ENCODE results near the gene APOH.

Gene APOH, protein sequence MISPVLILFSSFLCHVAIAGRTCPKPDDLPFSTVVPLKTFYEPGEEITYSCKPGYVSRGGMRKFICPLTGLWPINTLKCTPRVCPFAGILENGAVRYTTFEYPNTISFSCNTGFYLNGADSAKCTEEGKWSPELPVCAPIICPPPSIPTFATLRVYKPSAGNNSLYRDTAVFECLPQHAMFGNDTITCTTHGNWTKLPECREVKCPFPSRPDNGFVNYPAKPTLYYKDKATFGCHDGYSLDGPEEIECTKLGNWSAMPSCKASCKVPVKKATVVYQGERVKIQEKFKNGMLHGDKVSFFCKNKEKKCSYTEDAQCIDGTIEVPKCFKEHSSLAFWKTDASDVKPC

DNA sequence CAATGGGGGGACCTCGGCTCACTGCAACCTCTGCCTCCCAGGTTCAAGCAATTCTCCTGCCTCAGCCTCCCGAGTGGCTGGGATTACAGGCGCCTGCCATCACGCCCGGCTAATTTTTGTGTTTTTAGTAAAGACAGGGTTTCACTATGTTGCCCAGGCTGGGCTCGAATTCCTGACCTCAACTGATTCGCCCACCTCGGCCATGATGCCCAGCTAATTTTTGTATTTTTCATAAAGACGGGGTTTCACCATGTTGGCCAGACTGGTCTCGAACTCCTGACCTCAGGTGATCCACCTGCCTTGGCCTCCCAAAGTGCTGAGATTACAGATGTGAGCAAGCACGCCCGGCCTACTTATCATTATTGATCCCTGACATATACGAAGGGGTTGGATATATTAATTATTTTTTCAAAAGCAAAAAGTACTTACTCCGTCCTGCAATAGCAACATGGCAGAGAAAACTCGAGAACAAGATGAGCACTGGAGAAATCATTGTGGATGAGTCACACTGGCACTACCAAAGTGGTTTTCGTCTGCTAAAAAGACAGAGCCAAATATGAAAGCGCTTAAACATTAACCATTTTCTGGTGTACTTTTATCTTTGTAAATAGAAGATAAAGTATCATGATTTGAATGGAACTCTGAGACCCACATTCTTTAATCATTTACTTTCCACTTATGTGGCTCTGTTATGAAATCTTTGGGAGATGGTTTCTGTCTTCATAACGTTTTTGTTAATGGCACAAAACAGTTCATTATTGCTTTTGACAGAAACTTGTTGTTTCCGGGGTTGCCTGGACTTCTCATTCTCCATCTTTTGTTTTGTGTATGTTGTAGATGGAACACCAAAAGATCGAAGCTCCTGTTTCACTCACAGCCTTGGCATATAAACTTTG, at the start of gene APOH:
APOH (minus strand) TSS at position 529 of the 896 bp plus-strand sequence; CDS start at position 493, 36 bp downstream.
- no peak for DNase-seq

DNA sequence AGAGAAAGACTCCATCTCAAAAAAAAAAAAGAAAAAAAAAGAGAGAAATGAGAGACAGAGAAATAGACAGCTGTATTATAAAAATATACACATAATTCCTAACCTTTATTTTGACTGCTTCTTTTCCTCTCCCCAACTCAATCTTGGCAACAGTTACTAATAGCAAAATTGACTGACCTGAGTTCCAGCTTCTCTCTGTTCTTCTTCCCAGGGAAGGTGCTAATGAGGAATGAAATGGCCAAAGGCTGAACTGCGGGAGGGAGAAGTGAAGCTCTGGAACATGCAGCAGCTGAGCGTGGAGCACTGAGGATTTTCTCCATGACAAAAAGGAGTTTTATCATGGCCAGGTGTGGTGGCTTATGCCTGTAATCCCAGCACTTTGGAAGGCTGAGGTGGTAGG, 48.0 kb upstream of the APOH start:
- DNase-seq = no peak

DNA sequence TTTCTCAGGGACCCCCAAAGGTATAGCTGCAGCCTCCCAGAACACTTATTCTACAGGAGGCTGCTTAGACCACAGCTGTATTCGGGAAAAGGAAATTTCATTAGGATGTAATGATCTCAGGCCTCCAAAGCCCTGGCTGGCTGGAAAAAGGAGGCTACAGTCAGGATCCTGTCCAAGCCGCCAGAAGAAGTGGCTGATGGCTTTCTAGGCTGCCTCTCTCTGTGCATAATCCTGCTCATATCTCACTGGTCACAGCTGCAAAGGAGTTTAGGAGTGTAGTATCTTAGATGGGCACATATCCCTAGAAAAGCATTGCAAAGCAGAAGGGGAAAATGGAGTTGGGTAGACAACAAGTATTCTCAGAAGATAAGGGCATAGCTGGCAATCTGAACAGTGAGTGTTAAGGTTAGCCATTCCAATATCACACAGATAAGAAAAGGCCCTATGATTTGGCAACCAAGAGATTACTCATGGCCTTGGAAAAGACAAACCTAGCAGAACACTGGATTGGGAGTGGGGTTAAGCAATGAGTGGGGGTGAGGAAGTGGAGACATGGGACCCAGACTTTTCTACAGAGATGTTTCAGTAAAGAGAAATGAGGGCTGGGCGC, 47.2 kb upstream of the APOH start:
- DNase-seq = peak; percentile 30

DNA sequence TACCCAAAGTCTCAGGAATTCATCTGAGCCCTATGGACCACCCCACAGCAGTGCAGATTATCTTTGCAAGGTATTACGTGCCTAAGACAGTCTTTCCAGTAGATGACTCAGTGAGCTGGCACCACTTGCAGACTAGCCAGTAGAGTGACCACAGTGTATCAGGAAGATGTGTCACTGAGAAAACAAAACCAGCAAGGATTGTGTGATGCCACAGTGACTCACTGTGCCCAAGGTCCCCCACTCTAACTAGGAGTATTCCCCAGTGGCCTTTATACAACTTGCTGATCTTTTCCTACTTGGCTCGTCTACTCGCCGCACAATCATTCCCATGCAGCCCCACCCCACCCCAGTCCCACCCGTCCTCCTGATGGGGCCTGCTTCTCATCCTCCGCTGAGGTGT, 46.4 kb upstream of the APOH start:
- no peak for DNase-seq

DNA sequence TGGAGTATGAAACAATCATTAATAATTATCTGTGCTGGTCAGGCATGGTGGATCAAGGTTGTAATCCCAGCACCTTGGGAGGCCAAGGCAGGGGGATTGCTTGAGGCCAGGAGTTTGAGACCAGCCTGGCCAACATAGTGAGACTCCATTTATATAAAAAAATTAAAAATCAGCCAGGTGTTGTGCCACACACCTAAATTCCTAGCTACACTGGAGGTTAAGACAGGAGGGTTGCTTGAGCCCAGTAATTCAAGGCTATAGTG, 44.3 kb upstream of the APOH start:
- DNase-seq = no peak

DNA sequence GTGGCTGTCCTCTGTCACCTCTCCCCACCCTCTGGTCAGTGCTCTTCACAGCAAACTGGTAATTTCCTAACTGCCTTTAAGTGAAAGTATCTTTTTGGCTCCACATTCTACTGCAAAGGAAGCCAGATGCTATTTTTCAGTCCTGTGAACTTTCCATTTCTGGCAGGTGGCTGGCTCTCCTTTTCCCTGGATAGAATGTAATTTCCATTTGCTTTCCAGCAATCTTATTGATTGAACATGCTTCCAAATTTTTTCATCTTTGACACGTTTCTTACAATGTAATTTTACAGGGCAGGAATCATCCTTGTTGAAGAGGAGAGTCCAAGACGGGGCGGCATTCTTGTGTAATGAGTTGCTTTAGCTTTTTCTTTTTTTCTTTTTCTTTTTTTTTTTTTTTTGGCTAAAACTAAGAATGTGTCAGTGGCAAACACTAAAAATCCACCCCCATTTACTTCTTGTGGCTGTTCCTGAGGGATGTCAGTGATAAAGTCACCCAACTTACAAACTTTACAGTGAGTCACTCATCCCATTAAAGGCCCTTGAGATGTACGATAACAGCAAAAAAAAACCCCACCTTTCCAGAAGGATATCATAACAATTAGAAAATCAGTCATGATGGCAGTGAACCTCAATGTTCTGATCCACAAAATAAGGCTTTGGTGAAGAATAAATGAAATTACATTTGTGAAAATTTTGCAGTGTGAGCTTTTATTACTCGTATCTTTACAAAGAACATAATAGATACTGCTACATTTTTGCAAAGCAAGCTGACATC, 43.8 kb upstream of the APOH start:
- no peak for DNase-seq

DNA sequence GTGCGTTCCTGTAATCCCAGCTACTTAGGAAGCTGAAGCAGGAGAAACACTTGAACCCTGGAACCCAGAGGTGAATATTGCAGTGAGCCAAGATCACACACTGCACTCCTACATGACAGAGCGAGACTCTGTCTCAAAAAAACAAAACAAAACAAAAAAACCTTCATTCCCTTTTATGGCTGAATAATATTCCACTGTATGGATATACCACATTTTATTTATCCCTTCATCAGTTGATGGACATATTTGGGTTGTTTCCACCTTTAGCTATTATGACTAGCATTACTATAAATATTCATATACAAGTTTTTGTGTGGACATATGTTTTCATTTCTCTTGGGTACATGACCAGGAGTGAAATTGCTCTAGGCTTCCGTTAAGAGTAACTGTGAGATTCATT, 42.3 kb upstream of the APOH start:
- DNase-seq = no peak

DNA sequence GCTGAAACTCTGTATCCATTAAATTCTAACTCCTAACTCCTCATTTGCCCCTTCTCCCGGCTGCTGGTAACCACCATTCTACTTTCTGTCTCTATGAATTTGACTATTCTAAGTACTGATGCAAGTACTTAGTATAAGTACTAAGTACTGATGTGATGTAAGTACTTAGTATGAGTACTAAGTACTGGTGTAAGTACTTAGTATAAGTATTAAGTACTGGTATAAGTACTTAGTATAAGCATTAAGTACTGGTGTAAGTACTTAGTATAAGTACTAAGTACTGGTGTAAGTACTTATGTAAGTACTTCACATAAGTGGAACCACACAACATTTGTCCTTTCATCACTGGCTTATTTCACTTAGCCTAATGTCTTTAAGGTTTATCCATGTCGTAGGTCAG, 40.9 kb upstream of the APOH start:
- no peak for DNase-seq

DNA sequence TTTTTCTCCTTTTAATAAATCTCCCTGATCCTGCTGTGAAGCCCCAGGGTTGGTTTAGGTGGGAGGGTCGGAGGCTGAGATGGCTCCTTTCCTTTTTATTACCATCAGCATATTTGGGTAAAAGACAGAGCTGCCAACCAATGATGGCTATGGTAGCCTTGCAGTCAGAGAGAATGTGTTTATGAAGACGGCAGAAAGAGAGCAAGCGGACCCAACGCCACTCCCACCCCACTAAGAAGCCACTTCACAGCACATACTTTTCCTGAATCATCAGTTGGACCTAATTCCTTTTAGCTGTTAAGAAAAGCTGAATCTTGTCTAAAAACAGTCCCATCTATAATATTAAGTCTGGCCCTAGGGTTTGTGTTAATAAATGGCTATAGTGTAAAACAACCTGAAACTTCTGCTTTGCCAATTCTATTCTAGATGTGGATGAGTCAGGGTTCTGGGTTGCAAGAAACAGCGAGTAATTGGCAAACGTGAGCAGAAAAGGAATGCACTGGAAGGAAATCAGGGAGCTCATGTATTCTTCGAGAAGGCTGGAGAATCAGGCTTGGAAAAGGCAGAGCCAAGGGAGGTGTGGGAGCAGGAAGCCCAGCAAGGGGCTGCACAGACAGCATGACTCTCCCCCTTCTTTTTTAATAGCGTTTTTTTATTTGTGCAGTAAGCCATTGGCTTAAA, 39.2 kb upstream of the APOH start:
- no peak for DNase-seq

DNA sequence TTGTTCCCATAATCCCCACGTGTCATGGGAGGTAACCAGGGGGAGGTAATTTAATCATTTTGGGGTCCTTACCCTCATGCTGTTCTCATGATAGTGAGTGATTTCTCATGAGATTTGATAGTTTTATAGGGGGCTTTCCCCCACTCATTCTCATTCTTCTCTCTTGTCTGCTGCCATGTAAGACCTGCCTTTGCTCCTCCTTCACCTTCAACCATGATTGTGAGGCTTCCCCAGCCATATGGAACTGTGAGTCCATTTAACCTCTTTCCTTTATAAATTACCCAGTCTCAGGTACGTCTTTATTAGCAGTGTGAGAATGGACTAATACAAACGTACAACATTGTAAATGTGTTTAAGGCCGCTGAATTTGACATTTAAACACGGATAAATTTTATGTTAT, 35.5 kb upstream of the APOH start:
- no peak for DNase-seq

DNA sequence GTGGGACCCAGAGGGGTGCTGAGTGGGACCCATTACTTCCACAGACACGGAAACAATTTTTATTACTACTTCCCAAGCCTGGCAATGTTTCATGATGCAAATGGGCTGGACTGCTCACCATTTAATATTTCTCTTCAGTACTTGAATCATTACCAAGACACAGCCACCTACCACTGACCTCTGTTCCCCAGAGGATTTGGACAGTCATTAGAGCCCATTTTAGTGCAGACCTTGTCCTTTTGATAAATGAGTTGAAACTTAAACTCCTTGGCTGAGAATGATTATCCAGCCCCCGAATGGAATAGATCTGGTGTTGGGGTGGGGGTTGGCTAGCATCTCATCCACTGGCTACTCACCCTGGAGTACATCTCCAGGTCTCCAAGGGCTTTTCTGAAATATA, 33.6 kb upstream of the APOH start:
- no peak for DNase-seq

DNA sequence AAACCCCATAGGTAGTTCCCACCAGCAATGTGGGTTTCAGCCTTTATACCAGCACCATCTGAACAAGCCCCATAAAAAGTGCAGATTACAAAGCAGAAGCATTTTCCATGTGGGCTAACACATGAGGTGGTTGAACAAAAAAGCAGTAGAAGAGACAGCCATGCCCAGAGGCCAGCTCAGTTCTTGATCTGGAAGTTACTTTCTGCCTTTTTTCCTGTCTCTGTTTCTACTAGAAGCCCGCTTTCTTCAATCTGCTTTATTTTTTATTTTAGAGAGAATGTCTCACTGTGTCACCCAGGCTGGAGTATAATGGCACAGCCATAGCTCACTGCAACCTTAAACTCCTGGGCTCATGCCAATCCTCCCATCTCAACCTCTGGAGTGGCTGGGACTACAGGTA, 31.5 kb upstream of the APOH start:
- no peak for DNase-seq

DNA sequence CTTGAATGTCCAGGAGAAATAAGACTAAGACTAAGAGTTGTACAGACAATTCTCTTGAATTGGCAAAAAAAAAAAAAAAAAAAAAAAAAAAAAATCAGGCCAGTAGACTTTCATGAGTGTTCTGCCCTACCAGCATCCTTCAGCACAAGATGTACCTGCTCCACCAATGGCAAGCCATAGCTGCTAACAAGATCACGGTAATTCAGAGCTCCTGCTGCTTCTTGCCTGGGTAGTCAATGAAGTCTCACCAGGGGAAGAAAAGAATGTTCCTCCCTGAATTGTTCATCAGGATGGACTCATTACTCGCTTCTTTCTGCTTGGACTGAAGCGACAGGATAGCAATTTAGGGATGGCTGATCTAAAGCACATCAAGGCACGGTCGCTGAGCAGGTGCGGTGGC, 31.1 kb upstream of the APOH start:
- no peak for DNase-seq

DNA sequence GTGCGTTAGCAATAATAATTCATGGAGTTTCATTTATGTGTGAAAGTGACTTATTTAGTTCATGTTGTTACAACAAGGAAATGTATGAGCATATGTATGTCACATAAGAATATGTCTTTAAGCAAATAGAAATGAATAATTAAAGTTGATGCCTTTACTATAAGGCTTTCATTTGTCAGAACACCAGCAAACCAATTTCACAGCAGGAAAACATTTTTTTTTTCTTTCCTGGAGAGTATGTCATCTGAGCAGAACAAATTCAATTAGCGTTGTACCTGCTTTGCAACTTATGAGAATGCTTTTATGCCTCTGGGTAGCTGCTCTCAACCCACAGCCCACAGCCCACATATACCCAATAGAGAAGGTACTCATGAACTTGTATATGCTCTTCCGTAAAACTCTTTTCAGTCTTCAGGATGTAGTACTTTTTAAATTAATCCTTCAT, 26.3 kb upstream of the APOH start:
- peak; percentile 32 for DNase-seq

DNA sequence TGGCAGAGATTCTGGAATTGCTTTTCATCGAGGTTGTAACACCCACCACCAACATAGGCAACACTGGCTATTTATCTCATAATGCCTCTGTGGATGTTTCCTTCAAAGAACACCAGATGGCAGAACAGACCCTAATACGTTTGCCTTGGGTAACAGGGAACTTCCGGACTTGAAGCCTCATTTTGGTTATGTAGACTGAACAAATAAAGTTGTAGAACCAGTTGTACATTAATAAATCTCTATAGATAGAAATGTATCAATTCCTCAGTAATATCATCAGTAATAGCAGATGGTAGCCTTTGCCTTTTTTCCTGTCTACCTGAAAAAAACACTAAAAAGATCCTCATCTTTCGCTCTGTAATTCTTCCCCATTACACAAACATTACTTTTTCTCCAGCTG, 25.9 kb upstream of the APOH start:
- DNase-seq = peak; percentile 35

DNA sequence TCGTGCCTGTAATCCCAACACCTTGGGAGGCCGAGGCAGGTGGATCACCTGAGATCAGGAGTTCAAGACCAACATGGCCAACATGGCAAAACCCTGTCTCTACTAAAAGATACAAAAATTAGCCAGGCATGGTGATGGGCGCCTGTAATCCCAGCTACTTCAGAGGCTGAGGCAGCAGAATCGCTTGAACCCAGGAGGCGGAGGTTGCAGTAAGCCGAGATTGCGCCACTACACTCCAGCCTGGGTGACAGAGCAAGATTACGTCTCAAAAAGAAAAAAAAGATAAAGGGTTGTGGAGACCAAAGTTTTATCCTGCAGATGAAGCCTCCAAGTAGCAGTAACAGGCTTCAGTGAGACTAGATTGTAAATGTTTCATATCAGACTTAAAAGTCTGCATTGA, 24.2 kb upstream of the APOH start:
- peak; percentile 17 for DNase-seq

DNA sequence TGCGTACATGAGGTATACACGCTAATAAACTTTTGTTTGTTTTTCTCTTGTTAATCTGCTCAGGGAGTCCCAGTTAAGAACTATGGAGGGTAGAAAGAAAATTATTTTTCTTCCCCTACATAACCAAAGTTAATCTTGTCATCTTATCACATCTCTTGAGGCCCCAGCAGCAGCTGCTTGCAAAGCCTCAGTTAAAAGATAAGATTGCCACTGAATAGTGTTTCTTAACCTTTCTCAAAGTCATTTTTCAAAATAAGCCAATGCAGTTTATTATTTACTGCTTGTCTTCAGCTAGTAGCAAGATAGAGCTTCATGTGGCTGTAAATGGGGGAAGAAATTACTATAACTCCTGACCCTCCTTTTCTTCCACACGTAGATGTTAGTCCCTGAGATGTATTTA, 21.5 kb upstream of the APOH start:
- no peak for DNase-seq

DNA sequence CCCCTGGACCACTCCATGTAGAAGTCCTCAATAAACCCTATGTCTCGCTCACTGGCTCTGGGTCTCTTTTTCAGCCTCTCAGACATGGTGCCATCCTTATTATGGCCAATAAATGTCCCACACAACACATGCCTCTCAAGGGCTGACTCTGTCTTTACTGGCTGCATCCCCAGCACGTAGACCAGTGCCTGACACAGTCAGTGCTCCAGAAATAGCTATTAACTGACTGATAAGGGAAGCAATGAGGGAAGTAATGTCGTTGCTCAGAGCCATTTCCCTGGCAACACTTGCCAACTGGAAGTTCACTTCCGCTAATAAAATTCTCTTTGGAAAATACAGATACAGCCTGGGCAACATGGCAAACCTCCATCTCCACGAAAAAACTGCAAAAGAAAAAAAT, 19.1 kb upstream of the APOH start:
- DNase-seq = no peak

DNA sequence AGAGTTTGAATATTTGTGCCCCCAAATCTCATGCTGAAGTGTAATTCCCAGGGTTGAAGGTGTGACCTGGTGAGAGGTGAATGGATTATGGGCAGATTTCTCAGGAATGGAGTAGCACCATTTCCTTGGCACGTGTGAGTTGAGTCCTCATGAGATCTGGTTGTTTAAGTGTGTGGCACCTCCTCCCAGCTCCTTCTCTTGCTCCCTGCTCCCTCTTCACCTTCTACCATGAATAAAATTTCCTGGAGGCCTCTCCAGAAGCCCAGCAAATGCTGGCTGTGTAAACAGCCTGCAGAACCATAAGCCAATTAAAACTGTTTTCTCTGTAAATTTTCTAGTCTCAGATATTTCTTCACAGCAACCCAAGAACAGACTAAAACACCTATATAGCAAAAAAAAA, 12.6 kb upstream of the APOH start:
- no peak for DNase-seq

DNA sequence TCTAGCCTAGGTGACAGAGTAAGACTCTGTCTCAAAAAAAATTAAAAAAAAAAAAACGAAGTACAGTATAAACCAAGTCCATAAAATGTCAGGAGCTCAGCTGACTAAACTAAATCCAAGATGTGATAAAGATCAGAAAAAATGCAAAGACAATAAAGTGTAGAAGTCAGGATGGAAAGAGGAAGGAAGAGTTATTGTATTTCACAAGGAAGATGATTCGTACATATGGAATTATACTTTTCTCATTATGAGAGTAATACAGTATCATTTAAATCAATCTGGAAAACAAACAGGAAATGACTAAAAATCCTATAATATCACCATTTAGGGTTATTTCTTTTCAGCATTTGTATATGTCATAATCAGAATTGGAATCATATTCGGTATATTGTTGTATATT, 11.4 kb upstream of the APOH start:
- no peak for DNase-seq

DNA sequence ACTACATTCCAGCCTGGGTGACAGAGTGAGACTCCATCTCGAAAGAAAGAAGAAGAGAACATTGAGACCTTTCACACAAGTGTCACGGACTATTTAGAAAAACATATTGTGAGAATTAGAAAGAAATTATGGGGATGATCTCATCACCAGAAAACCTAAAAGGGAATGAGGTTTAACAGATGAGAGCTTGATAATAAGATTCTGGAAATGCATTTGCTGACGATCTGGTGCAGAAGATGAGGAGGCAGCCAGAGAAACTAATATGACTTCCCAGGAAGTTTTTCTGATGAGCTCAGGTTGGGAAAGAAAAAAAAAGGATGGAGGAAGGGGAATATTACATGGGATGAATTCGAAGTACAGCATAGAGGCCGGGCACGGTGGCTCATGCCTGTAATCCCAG, 10.8 kb upstream of the APOH start:
- no peak for DNase-seq

DNA sequence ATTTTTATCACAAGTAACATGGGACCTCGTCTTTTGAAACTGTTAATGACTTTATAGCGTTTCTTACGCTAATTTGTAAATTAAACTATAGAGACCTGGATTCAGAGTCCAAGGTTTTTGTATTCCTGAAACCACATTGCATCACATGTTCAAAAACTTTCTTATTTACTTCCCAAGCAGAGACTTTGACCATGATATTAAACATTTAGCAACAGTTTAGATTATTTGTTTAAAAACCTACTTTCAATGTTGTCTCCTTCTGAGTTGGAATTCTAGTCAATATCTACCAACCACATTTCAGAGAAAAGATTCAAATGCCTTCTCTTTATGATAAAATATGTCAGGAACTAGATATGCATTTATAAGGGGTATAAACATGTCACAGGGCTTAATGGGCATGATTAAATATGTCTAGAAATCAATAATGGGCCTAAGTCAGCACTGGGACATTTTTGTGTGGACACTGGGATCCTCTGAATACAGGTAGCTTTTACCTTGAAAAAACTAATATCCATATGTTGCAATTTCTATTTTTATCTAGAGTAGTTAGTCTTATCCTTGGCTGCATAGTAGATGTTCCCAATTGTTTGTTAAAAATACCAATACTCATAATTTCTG, 6.3 kb upstream of the APOH start:
- no peak for DNase-seq

Measured in activated CD8-positive, alpha-beta memory T cell treated with anti-CD3 and anti-CD28 coated beads for 24 hours (primary cell).